ENCODE results near the gene NUAK2. TPM values are rescaled to one million over a fixed set of nuclear protein-coding genes. Genes with fewer than 3 reads are reported as not detected.

Gene NUAK2
- polyA plus RNA-seq, 3 donors: 9.1 to 44.9 (median 21.9) TPM

GRCh38 chr1:205260948-205261732 is 60.4 kb downstream of the NUAK2 start:
- 43% methylated on average over 2 of the region's 8 CpGs for WGBS (ENCODE audit: insufficient coverage)
- Mint-ChIP-seq H3K4me3 (no peak overlapping the region), H3K27me3 (ENCODE audit: low read depth in 3 of 3) (peaks cover 17 to 33% (median 18%) of the 10 kb centered on the region in 3 donors), H3K4me1 (peaks cover 36% of the 10 kb centered on the region), H3K27ac (peak overlapping the region in 2 of 7 donors; percentile 45 to 68), H3K9me3 (no peaks in the 10 kb centered on the region), H3K36me3 (no peaks in the 10 kb centered on the region)
- Histone ChIP-seq H4K20me1 (ENCODE audit: insufficient read depth, low read length) (no peaks in the 10 kb centered on the region), H3K9me3 (replicated peaks in 1 of 2; ENCODE audit: control insufficient read depth in 1 of 2, insufficient read depth in 1 of 2, low read length in 2 of 2) (no peaks in the 10 kb centered on the region), H3K9ac (ENCODE audit: insufficient read depth, low read length, poor library complexity, severe bottlenecking) (no peak overlapping the region), H3K4me1 (ENCODE audit: control insufficient read depth in 1 of 2, insufficient read depth in 2 of 2, low read length in 2 of 2) (peaks cover 28 to 39% of the 10 kb centered on the region in 2 donors), H2AFZ (ENCODE audit: insufficient read depth, low read depth, low read length, poor library complexity, severe bottlenecking) (no peak overlapping the region), H3K27me3 (ENCODE audit: control insufficient read depth in 2 of 2, insufficient read depth in 2 of 2, low read length in 2 of 2) (peaks cover 0 to 3% of the 10 kb centered on the region in 2 donors), H3K4me3 (replicated peaks in 1 of 3; ENCODE audit: low read depth in 2 of 3, low read length in 3 of 3) (no peak overlapping the region), H3K36me3 (replicated peaks in 1 of 2; ENCODE audit: control insufficient read depth in 1 of 2, insufficient read depth in 2 of 2, low read length in 2 of 2) (no peaks in the 10 kb centered on the region), H3K4me2 (replicated peaks; ENCODE audit: extremely low read depth, low read length, poor library complexity, severe bottlenecking) (no peak overlapping the region), H3K27ac (ENCODE audit: low read depth in 1 of 2, low read length in 2 of 2) (no peak overlapping the region), H3K79me2 (ENCODE audit: insufficient read depth, low read length) (no peaks in the 10 kb centered on the region)
- intact Hi-C loops (cut with micrococcal nuclease): no loop called here
- DNase-seq: peak; percentile 41 to 72 (median 70)
- TF ChIP-seq CTCF (IDR thresholded peaks at IDR 0.05): no peak

GRCh38 chr1:205259998-205260397 is 61.5 kb downstream of the NUAK2 start:
- Mint-ChIP-seq H3K36me3 (no peaks in the 10 kb centered on the region), H3K4me1 (peaks cover 37% of the 10 kb centered on the region), H3K27ac (peak overlapping the region in 3 of 7 donors; percentile 47 to 73 (median 64)), H3K9me3 (no peaks in the 10 kb centered on the region), H3K4me3 (no peak overlapping the region), H3K27me3 (ENCODE audit: low read depth in 3 of 3) (peaks cover 17 to 26% (median 17%) of the 10 kb centered on the region in 3 donors)
- H3K79me2 ChIP-seq (ENCODE audit: insufficient read depth, low read length): no peaks in the 10 kb centered on the region
- H3K4me3 ChIP-seq (replicated peaks in 1 of 3; ENCODE audit: low read depth in 2 of 3, low read length in 3 of 3): no peak overlapping the region
- no CpG with 5 or more reads among the region's 1 CpG for WGBS (ENCODE audit: insufficient coverage)
- H3K9me3 ChIP-seq (replicated peaks in 1 of 2; ENCODE audit: control insufficient read depth in 1 of 2, insufficient read depth in 1 of 2, low read length in 2 of 2): no peaks in the 10 kb centered on the region
- no peak overlapping the region for H2AFZ ChIP-seq (ENCODE audit: insufficient read depth, low read depth, low read length, poor library complexity, severe bottlenecking)
- no peak for TF ChIP-seq CTCF (IDR thresholded peaks at IDR 0.05)
- H3K27me3 ChIP-seq (ENCODE audit: control insufficient read depth in 2 of 2, insufficient read depth in 2 of 2, low read length in 2 of 2): peaks cover 0 to 3% of the 10 kb centered on the region in 2 donors
- intact Hi-C loops (cut with micrococcal nuclease): loop anchor here (5.0 to 10.0 kb wide), 3 partner anchors 135 to 273 kb away; partner anchors contain the start of gene RBBP5 (in 2 of the 2)
- H3K4me1 ChIP-seq (ENCODE audit: control insufficient read depth in 1 of 2, insufficient read depth in 2 of 2, low read length in 2 of 2): peaks cover 28 to 39% of the 10 kb centered on the region in 2 donors
- no peaks in the 10 kb centered on the region for H4K20me1 ChIP-seq (ENCODE audit: insufficient read depth, low read length)
- no peak for DNase-seq
- H3K4me2 ChIP-seq (replicated peaks; ENCODE audit: extremely low read depth, low read length, poor library complexity, severe bottlenecking): no peak overlapping the region
- H3K36me3 ChIP-seq (replicated peaks in 1 of 2; ENCODE audit: control insufficient read depth in 1 of 2, insufficient read depth in 2 of 2, low read length in 2 of 2): no peaks in the 10 kb centered on the region
- H3K9ac ChIP-seq (ENCODE audit: insufficient read depth, low read length, poor library complexity, severe bottlenecking): no peak overlapping the region
- no peak overlapping the region for H3K27ac ChIP-seq (ENCODE audit: low read depth in 1 of 2, low read length in 2 of 2)
